ENCODE results near the gene ADCK1.

The ADCK1 gene

DNA sequence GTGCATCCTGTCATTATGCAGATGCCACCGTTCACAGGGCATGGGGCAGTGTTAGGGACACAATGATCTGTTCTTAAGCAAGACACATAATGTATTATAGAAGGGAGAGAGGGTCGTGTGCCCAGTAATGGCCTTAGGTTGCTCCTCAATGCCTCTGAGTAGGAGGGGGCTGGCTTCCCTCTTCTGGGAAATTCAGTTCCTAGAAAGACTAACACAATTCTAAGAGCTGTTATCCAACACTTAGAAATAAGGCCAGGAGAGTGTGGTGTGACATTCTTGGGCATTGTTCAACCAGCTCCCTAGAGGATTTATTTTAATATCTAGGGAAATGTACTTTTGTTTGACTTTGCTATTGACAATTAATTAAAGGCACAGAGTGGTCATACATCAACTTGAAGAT is 118.5 kb downstream of the ADCK1 start:
- no peak overlapping the region for H3K4me3 ChIP-seq (replicated peaks; ENCODE audit: low read depth, low read length)
- TF ChIP-seq, protein P1, sequence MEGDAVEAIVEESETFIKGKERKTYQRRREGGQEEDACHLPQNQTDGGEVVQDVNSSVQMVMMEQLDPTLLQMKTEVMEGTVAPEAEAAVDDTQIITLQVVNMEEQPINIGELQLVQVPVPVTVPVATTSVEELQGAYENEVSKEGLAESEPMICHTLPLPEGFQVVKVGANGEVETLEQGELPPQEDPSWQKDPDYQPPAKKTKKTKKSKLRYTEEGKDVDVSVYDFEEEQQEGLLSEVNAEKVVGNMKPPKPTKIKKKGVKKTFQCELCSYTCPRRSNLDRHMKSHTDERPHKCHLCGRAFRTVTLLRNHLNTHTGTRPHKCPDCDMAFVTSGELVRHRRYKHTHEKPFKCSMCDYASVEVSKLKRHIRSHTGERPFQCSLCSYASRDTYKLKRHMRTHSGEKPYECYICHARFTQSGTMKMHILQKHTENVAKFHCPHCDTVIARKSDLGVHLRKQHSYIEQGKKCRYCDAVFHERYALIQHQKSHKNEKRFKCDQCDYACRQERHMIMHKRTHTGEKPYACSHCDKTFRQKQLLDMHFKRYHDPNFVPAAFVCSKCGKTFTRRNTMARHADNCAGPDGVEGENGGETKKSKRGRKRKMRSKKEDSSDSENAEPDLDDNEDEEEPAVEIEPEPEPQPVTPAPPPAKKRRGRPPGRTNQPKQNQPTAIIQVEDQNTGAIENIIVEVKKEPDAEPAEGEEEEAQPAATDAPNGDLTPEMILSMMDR (IDR thresholded peaks at IDR 0.05; ENCODE audit: low read length, missing control alignments), result no peak
- DNase-seq (ENCODE audit: low read depth), result no peak

DNA sequence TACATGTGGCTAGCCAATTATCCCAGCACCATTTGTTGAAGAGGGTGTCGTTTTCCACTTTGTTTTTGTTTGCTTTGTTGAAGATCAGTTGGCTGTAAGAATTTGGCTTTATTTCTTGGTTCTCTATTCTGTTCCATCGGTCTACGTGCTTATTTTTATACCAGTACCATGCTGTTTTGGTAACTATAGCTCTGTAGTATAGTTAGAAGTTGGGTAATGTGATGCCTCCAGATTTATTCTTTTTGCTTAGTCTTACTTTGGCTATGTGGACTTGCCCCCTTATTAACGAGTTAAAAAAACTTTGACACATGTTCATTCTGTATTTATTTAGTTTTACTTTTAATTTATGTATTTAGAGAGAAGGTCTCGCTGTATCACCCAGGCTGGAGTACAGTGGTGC is 120.4 kb downstream of the ADCK1 start:
- TF ChIP-seq, protein P1 (IDR thresholded peaks at IDR 0.05; ENCODE audit: low read length, missing control alignments), result no peak
- DNase-seq (ENCODE audit: low read depth), result no peak
- no peak overlapping the region for H3K4me3 ChIP-seq (replicated peaks; ENCODE audit: low read depth, low read length)

DNA sequence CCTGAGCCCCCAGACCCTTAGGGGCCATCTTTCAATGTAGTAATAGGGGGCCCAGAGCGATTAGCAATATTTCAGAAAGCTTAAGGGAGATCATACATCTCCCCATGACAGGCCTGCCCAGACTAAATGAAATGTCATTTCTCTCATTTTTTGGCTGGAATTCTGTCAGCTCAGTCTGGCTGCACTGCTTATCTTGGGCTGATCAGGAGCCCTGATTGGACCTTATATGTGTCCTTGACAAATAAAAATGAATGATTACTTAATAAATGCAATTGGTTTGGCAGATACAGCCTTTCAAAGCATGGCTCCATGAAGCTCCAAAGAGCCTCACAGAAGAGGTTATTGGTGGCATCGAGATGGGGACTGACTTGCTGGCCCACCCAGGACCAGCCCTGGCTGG is 121.9 kb downstream of the ADCK1 start:
- TF ChIP-seq, protein P1 (IDR thresholded peaks at IDR 0.05; ENCODE audit: low read length, missing control alignments), result no peak
- no peak for DNase-seq (ENCODE audit: low read depth)
- H3K4me3 ChIP-seq (replicated peaks; ENCODE audit: low read depth, low read length), result no peak overlapping the region

DNA sequence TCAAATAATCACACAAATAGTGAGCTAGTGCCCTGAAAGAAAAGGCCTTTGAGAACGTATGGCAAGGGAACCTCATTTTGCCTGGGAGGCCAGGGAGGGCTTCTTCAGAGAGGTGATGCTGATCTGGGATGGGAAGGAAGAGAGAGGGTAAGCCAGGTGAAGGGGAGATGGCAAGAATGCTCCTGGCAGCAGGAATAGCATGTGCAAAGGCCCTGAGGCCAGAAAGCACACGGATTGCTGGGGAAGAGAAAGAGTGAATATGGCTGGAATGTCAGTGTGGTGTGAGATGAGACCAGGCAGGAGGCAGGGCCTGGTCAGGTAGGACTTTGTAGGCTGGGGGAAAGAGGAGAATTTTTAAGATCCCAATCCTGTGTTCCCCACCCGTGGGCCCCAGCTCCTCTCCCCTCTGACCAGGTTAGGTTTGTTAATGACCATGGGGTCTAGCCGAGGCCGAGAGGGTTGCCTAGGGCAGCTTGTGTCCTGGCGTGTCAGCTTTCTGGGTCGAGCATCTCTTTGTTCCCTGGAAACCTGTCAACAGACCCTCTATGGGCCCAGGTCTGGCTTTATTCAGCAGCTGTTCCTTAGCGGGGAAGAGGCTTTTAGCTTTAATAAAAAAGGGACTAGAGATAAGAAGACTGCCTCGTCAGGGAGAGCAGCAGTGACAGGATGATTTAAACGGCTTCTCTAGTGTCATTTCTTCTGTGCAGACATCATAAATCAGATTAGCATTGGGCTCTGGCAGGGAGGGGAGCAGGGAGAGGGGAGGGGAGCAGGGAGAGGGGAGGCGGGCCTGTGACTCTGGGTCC is 123.4 kb downstream of the ADCK1 start:
- H3K4me3 ChIP-seq (replicated peaks; ENCODE audit: low read depth, low read length), result no peak overlapping the region
- TF ChIP-seq, protein P1 (IDR thresholded peaks at IDR 0.05; ENCODE audit: low read length, missing control alignments), result no peak
- no peak for DNase-seq (ENCODE audit: low read depth)

DNA sequence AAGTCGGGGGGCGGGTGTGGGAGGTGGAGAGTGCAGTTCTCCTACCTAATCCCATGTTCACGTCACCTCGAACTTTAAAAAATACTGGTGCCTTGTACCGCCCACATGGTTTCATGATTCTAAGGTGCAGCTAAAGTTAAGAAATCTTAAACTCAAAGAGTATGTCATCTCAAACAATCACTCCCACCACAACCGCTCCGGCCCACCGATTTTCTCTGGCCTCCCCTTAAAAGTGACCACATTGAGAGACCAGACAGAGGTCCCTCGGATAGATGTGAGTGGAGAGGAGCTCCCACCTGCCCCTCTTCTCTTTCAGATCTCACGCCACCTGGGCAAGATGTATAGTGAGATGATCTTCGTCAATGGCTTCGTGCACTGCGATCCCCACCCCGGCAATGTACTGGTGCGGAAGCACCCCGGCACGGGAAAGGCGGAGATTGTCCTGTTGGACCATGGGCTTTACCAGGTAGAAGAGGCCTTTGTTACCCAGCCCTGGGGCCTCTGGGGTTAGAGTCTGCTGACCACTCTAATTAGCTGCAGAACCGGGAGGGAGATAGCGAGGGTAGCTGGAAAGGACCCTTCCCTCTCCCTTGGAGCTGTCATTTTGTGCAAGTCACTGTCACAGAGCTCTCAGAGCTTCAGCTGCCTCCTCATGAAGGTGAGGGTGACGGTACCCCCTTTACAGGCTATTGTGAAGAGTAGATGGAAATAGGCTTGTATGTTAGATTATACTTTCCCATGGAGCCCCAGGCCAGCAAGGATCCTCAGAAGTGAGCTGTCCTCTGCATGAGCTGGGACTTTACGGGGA is 124.4 kb downstream of the ADCK1 start:
- DNase-seq (ENCODE audit: low read depth), result no peak
- H3K4me3 ChIP-seq (replicated peaks; ENCODE audit: low read depth, low read length), result no peak overlapping the region
- TF ChIP-seq, protein P1 (IDR thresholded peaks at IDR 0.05; ENCODE audit: low read length, missing control alignments), result no peak

DNA sequence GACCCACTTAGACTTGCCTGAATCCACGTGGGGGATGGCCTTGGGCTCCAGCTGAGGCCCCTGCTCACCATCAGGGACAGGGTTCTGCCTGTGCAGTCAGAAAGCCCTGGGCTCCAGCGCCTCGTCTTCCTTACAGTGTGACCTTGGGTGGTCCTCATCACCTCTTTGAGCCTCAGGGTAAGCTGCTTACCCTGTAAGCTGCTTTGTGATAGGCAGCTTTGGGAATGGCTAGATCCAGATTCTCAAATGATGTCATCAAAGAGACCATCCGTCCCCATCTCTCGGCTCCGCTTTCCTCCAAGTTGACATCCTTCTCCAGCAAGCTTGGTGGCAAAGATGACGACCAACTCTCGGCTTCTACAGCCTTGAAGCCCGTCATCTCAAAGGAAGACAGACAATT is 127.0 kb downstream of the ADCK1 start:
- DNase-seq (ENCODE audit: low read depth), result no peak
- TF ChIP-seq, protein P1 (IDR thresholded peaks at IDR 0.05; ENCODE audit: low read length, missing control alignments), result no peak
- no peak overlapping the region for H3K4me3 ChIP-seq (replicated peaks; ENCODE audit: low read depth, low read length)

All from fibroblast of pulmonary artery (primary cell).